SK-N-SH (cell line): Measurements from ENCODE around the gene CALM1. TPM values are rescaled to one million over a fixed set of nuclear protein-coding genes. Genes with fewer than 3 reads are reported as not detected.

Experiments used
- CTCF ChIA-PET: fragments of 300-600, 350-600 bp; formaldehyde crosslinking; extraction: SDS; loops from one replicate; lab custom pipeline; 2021; lab: Yijun Ruan, JAX
- POLR2A ChIA-PET: fragments of 350-600 bp; sonication (Branson Sonifier 250); formaldehyde crosslinking; extraction: SDS; loops from one replicate; lab custom pipeline; 2020; ENCODE audit warnings: antibody characterized with exemption, inconsistent platforms; lab: Yijun Ruan, JAX
- DNase-seq: peaks from one replicate; pipeline ENCODE4 v3.0.0; 2012
- H2AFZ ChIP-seq: fragments of 200-600 bp; sonication (generic); 2 replicates; pipeline ENCODE4 v1.8.1; 2016; ENCODE audit warnings: antibody characterized with exemption, mild to moderate bottlenecking, low read depth
- H3F3A ChIP-seq: fragments of 200-600 bp; sonication (generic); replicated peaks from 2 replicates; pipeline ENCODE3; 2016; ENCODE audit warnings: antibody characterized with exemption, mild to moderate bottlenecking; ENCODE audit not compliant: insufficient read depth
- H3K27ac ChIP-seq, 2 experiments: fragments of 200-500 bp in 1 of 2; fragments of 200-600 bp in 1 of 2; sonication (Bioruptor generic) in 1 of 2; sonication (generic), shearing (Covaris generic) in 1 of 2; 2 replicates each; pipeline versions ENCODE4 v1.5.1 to v1.6.1; 2014 to 2016; ENCODE audit warnings: low read depth in 2 of 2, inconsistent platforms in 1 of 2, low read length in 1 of 2, mild to moderate bottlenecking in 1 of 2, mixed read lengths in 1 of 2
- H3K27me3 ChIP-seq: fragments of 200-600 bp; sonication (generic), shearing (Covaris generic); 2 replicates; pipeline ENCODE4 v1.6.1; 2016; ENCODE audit warnings: mixed run types; ENCODE audit not compliant: insufficient read depth
- H3K36me3 ChIP-seq, 2 experiments: fragments of 200-500 bp in 1 of 2; fragments of 200-600 bp in 1 of 2; sonication (Bioruptor generic) in 1 of 2; sonication (generic) in 1 of 2; replicated peaks in 1 of 2; 2 replicates each; pipeline versions ENCODE3 to v1.5.1; 2014 to 2016; ENCODE audit warnings: low read length in 1 of 2, mild to moderate bottlenecking in 1 of 2; ENCODE audit not compliant: insufficient read depth in 2 of 2, control insufficient read depth in 1 of 2
- H3K4me1 ChIP-seq, 2 experiments: fragments of 200-500 bp in 1 of 2; fragments of 200-600 bp in 1 of 2; sonication (Bioruptor generic) in 1 of 2; sonication (generic), shearing (Covaris generic) in 1 of 2; 2 replicates each; pipeline versions ENCODE4 v1.5.1 to v1.6.1; 2014 to 2016; ENCODE audit warnings: low read depth in 1 of 2, low read length in 1 of 2, mixed run types in 1 of 2; ENCODE audit not compliant: insufficient read depth in 2 of 2, control insufficient read depth in 1 of 2
- H3K4me2 ChIP-seq: fragments of 200-600 bp; sonication (generic), shearing (Covaris generic); 2 replicates; pipeline ENCODE4 v1.6.1; 2017; ENCODE audit warnings: mixed run types
- H3K4me3 ChIP-seq, 2 experiments: fragments of 200-500 bp in 1 of 2; fragments of 200-600 bp in 1 of 2; sonication (Bioruptor generic) in 1 of 2; sonication (generic), shearing (Covaris generic) in 1 of 2; 2 replicates each; pipeline versions ENCODE4 v1.5.1 to v1.8.1; 2014 to 2016; ENCODE audit warnings: low read depth in 2 of 2, inconsistent platforms in 1 of 2, low read length in 1 of 2, mild to moderate bottlenecking in 1 of 2, mixed read lengths in 1 of 2, moderate library complexity in 1 of 2
- H3K79me2 ChIP-seq: fragments of 200-600 bp; sonication (generic); 2 replicates; pipeline ENCODE4 v1.8.1; 2017; ENCODE audit warnings: mild to moderate bottlenecking; ENCODE audit not compliant: insufficient read depth
- H3K9ac ChIP-seq: fragments of 200-600 bp; sonication (generic); 2 replicates; pipeline ENCODE4 v1.6.1; 2017; ENCODE audit warnings: mixed run types
- H3K9me2 ChIP-seq: fragments of 200-600 bp; sonication (generic); 2 replicates; pipeline ENCODE4 v1.6.1; 2017; ENCODE audit warnings: mixed run types
- H3K9me3 ChIP-seq: fragments of 200-600 bp; sonication (generic); 2 replicates; pipeline ENCODE4 v1.6.1; 2017; ENCODE audit warnings: mixed run types, mild to moderate bottlenecking, moderate library complexity
- H4K20me1 ChIP-seq: fragments of 200-600 bp; sonication (generic); 2 replicates; pipeline ENCODE4 v1.6.1; 2017; ENCODE audit warnings: mild to moderate bottlenecking, mixed run types; ENCODE audit not compliant: insufficient read depth
- ELF1 ChIP-seq: IDR thresholded peaks from 2 replicates; pipeline ENCODE4 v1.4.0; 2012
- EP300 ChIP-seq, 2 experiments: IDR thresholded peaks; 2 replicates each; pipeline versions ENCODE4 v1.4.0 to v1.6.1; 2012; ENCODE audit warnings: borderline replicate concordance in 1 of 2, low read depth in 1 of 2, low read length in 1 of 2
- EZH2phosphoT487 ChIP-seq: fragments of 200-600 bp; sonication (generic); IDR thresholded peaks from 2 replicates; pipeline ENCODE4 v1.6.1; 2017; ENCODE audit warnings: low read depth, mixed run types, mild to moderate bottlenecking, antibody characterized with exemption, moderate library complexity, borderline replicate concordance
- FOSL2 ChIP-seq: IDR thresholded peaks from 2 replicates; pipeline ENCODE4 v1.4.0; 2012; ENCODE audit warnings: low read depth, mild to moderate bottlenecking, moderate library complexity, borderline replicate concordance
- FOXJ3 ChIP-seq: sonication (generic); formaldehyde crosslinking; IDR thresholded peaks from 2 replicates; pipeline ENCODE4 v1.5.1; 2020; ENCODE audit warnings: mild to moderate bottlenecking, missing genetic modification reagents
- GABPA ChIP-seq: IDR thresholded peaks from 2 replicates; pipeline ENCODE4 v1.4.0; 2012; ENCODE audit warnings: low read depth, mild to moderate bottlenecking
- MAX ChIP-seq: IDR thresholded peaks from 2 replicates; pipeline ENCODE4 v1.4.0; 2012; ENCODE audit warnings: low read depth
- MXI1 ChIP-seq: IDR thresholded peaks from 2 replicates; pipeline ENCODE4 v1.6.1; 2012; ENCODE audit warnings: mild to moderate bottlenecking, low read depth, low read length, improper control_type of control experiment
- NFIC ChIP-seq: IDR thresholded peaks from 2 replicates; pipeline ENCODE4 v1.4.0; 2012; ENCODE audit warnings: borderline replicate concordance
- PBX3 ChIP-seq: IDR thresholded peaks from 2 replicates; pipeline ENCODE4; 2012
- POLR2AphosphoS5 ChIP-seq: IDR thresholded peaks from 2 replicates; pipeline ENCODE4 v1.6.1; 2012; ENCODE audit warnings: low read depth, low read length
- RAD21 ChIP-seq: IDR thresholded peaks from 2 replicates; pipeline ENCODE4 v1.6.1; 2012; ENCODE audit warnings: mild to moderate bottlenecking, low read length
- RFX5 ChIP-seq: IDR thresholded peaks from 2 replicates; pipeline ENCODE4 v1.6.1; 2012; ENCODE audit warnings: mild to moderate bottlenecking, improper control_type of control experiment, low read length
- RXRA ChIP-seq: IDR thresholded peaks from 2 replicates; pipeline ENCODE4 v1.4.0; 2012; ENCODE audit warnings: low read depth, mild to moderate bottlenecking, borderline replicate concordance
- SIN3A ChIP-seq: IDR thresholded peaks from 2 replicates; pipeline ENCODE4 v1.6.1; 2012; ENCODE audit warnings: low read depth, mild to moderate bottlenecking, low read length, moderate library complexity, borderline replicate concordance
- TCF12 ChIP-seq: IDR thresholded peaks from 2 replicates; pipeline ENCODE4 v1.4.0; 2012
- YY1 ChIP-seq: IDR thresholded peaks from 2 replicates; pipeline ENCODE4 v1.4.0; 2012; ENCODE audit warnings: low read depth, mild to moderate bottlenecking
- ZBTB33 ChIP-seq: IDR thresholded peaks from 2 replicates; pipeline ENCODE4 v1.4.0; 2012; ENCODE audit warnings: low read depth, borderline replicate concordance
- WGBS: methylation state at CpG from one replicate; pipeline ENCODE4 v1.1.6; 2017; ENCODE audit warnings: low lambda C conversion rate; 5-methylcytosine and 5-hydroxymethylcytosine counted together
- polyA plus RNA-seq, 3 experiments: library from polyadenylated mRNA; depleted of rRNA; stranded (reverse); fragments of >200 nt; gene quantifications; 2 replicates each; pipeline ENCODE4 v1.2.3, GENCODE V29; 2012

CALM1 gene
- polyA plus RNA-seq, 1 of the 3 experiments (the other 2 are of a cell fraction): 299 TPM

GRCh38 chr14:90445011-90445410, 48.2 kb downstream of the CALM1 start:
- Histone ChIP-seq H3K79me2 (no peaks in the 10 kb centered on the region), H3K4me2 (no peak overlapping the region), H3K9me3 (0 out of 2 replicates have a peak, but pooled peaks cover 3% of the 10 kb centered on the region), H4K20me1 (no peaks in the 10 kb centered on the region), H3K36me3 (no peaks in the 10 kb centered on the region), H3K9ac (no peak overlapping the region), H2AFZ (no peak overlapping the region), H3K9me2 (0 out of 2 replicates have a peak, but pooled peaks cover 3% of the 10 kb centered on the region), H3K27ac (no peak overlapping the region), H3K4me3 (no peak overlapping the region), H3K27me3 (no peaks in the 10 kb centered on the region), H3F3A (no peaks in the 10 kb centered on the region), H3K4me1 (peaks cover 0 to 33% of the 10 kb centered on the region in 2 experiments; a peak in 2 of 4 replicates)
- WGBS: 83% methylated on average over 3 of the region's 4 CpGs
- no peak for TF ChIP-seq YY1
- no peak for TF ChIP-seq GABPA
- peak; percentile 68 for TF ChIP-seq PBX3
- TF ChIP-seq POLR2AphosphoS5: no peak
- TF ChIP-seq TCF12: no peak
- ChIA-PET POLR2A (no interaction called here), CTCF (no interaction called here)
- no peak for DNase-seq

- Histone ChIP-seq H3K4me3 (no peak overlapping the region), H2AFZ (no peak overlapping the region), H3K9ac (no peak overlapping the region), H3K36me3 (no peaks in the 10 kb centered on the region), H3K27me3 (no peaks in the 10 kb centered on the region), H3F3A (no peaks in the 10 kb centered on the region), H3K9me3 (0 out of 2 replicates have a peak, but pooled peaks cover 3% of the 10 kb centered on the region), H3K79me2 (no peaks in the 10 kb centered on the region), H3K4me2 (no peak overlapping the region), H3K9me2 (0 out of 2 replicates have a peak, but pooled peaks cover 3% of the 10 kb centered on the region), H4K20me1 (no peaks in the 10 kb centered on the region), H3K27ac (no peak overlapping the region), H3K4me1 (peaks cover 0 to 39% of the 10 kb centered on the region in 2 experiments; a peak in 2 of 4 replicates)
- CTCF ChIA-PET: interaction anchor here (1.1 kb wide), 1 partner anchor 47 kb away, joined by 3 read pairs; no protein-coding TSS in a partner anchor
- 62% methylated on average over 4 of the region's 4 CpGs for WGBS
- DNase-seq: no peak
- TF ChIP-seq YY1 (no peak), MXI1 (no peak), ELF1 (no peak), EZH2phosphoT487 (no peak), FOSL2 (no peak), RAD21 (no peak)
- POLR2A ChIA-PET: no interaction called here
These were observed 49.6 kb downstream of the CALM1 start for GRCh38 chr14:90446405-90446804.

- Histone ChIP-seq H2AFZ (no peak overlapping the region), H3K36me3 (no peaks in the 10 kb centered on the region), H3K27ac (no peak overlapping the region), H3F3A (no peaks in the 10 kb centered on the region), H3K9ac (no peak overlapping the region), H3K9me2 (0 out of 2 replicates have a peak, but pooled peaks cover 3% of the 10 kb centered on the region), H3K79me2 (no peaks in the 10 kb centered on the region), H3K9me3 (0 out of 2 replicates have a peak, but pooled peaks cover 3% of the 10 kb centered on the region), H4K20me1 (no peaks in the 10 kb centered on the region), H3K4me2 (no peak overlapping the region), H3K27me3 (no peaks in the 10 kb centered on the region), H3K4me1 (peaks cover 0 to 46% of the 10 kb centered on the region in 2 experiments; a peak in 3 of 4 replicates), H3K4me3 (no peak overlapping the region; a peak in 1 of 4 replicates)
- ChIA-PET POLR2A (no interaction called here), CTCF (no interaction called here)
- WGBS: 67% methylated on average over 9 of the region's 9 CpGs
- TF ChIP-seq TCF12 (no peak), ZBTB33 (no peak), RFX5 (no peak), RXRA (no peak), MAX (no peak), EZH2phosphoT487 (no peak), FOXJ3 (CRISPR knock-in tag) (no peak), SIN3A (no peak), EP300 (IDR thresholded peaks at IDR 0.05; ENCODE audit: borderline replicate concordance in 1 of 2, low read depth in 1 of 2, low read length in 1 of 2) (no peak), GABPA (no peak), NFIC (no peak), YY1 (no peak)
- no peak for DNase-seq
These were observed 51.1 kb downstream of the CALM1 start for GRCh38 chr14:90447720-90448497.
